Fibroblast of the aortic adventitia (primary cell): Measurements from ENCODE around the gene NUDT1. TPM values are rescaled to one million over a fixed set of nuclear protein-coding genes. Genes with fewer than 3 reads are reported as not detected.

Experiments used
- DNase-seq: peaks from one replicate; pipeline ENCODE4 v3.0.0-alpha.2; 2010; ENCODE audit warnings: low read depth
- H3K4me3 ChIP-seq: 2 replicates; pipeline ENCODE4 v1.5.1; 2011; ENCODE audit warnings: low read depth, mild to moderate bottlenecking, control low read depth, low read length, moderate library complexity
- CTCF ChIP-seq: IDR thresholded peaks from 2 replicates; pipeline ENCODE4 v1.5.1; 2011; ENCODE audit warnings: mild to moderate bottlenecking, low read length, control low read depth, inconsistent platforms; ENCODE audit not compliant: insufficient read depth
- total RNA-seq: library from RNA; depleted of rRNA; stranded (reverse); fragments of >200 nt; gene quantifications from 2 replicates; pipeline ENCODE4 v1.2.3, GENCODE V29; 2012; ENCODE audit warnings: low replicate concordance

NUDT1 gene
- total RNA-seq, 1 donor: 16.3 TPM

DNA sequence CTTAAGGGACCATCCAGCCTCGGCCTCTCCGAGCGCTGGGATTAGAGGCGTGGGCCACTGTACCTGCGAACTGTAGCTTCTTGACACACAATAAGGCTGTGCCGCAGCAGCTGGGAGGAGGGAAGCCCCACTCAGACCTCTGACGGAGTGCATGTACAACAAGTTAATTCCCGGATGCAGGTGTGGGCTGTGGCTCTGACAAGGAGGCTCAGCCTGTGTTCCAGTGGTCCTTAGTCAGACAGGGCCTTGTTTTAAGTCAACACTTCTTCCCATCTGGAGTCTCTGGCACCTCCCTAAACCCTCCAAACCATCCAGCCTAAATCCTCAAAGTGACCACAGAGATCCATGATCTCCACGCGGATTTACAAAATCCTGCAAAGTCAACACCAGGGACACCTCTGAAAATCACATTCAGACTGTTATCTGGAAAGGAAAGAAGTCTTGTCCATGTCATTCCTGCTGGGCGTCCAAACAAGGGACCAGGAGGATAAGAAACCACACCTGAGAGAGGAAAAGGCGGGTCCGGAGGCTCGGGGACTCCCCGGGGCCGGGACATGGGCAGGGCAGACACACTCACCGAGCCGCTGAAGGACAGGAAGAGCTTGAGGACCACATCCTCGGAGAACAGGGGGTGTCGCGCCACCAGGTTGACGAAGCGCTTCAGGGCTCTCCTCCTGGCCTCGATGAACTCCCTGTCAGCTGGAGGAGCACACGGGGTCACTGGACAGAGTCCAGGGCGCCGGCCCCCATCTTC, 29.4 kb downstream of the NUDT1 start:
- no peak overlapping the region for H3K4me3 ChIP-seq
- DNase-seq: no peak

GRCh38 chr7:2272031-2272430, 30.0 kb downstream of the NUDT1 start:
- no peak overlapping the region for H3K4me3 ChIP-seq
- DNase-seq: no peak
- TF ChIP-seq CTCF: no peak

More for the DNA sequence above, 29.4 kb downstream of the NUDT1 start:
- no peak for TF ChIP-seq CTCF

DNA sequence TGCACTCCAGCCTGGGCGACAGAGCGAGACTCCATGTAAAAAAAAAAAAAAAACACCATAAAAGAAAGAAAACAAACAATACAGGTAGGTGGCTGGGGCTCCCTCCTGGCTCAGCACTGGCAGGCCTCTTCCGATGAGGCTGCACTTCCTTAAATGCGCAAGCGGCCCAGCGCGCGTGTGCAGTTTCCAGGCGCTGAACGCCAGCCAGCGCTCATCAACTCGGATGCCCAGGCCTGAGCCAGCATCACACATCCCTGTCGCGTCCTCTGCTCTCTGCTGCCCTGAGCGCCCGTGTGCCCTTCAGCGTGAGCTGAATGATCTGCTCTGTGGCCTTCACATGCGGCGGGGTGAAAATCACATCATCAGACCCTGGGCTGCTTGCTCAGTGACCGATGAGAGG, 31.8 kb downstream of the NUDT1 start:
- no peak for DNase-seq
- TF ChIP-seq CTCF: no peak
- H3K4me3 ChIP-seq: no peak overlapping the region

DNA sequence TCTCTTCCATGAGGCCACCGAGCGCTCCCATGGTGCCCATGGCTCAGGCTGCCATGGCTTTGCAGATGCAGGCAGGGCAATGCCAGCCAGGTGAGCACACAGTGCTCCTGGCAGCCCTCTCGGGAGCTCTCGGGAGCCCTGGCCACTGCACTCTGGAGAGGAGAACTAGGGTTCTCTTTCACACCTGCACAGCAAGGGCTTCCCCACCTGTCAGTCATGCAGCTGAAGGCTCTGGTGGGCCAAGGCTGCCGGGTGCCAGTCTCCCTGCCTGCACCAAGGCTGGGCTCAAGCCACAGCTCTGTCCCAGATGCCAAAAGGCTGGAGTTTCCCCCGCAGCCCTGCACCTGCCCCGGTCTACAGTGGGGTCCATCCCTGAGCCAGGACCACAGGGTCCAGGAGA, 32.6 kb downstream of the NUDT1 start:
- no peak overlapping the region for H3K4me3 ChIP-seq
- no peak for DNase-seq
- TF ChIP-seq CTCF: no peak

- no peak for DNase-seq
- TF ChIP-seq CTCF: no peak
- no peak overlapping the region for H3K4me3 ChIP-seq
These were observed 33.1 kb downstream of the NUDT1 start for GRCh38 chr7:2275101-2275500.

GRCh38 chr7:2276107-2276506, 34.1 kb downstream of the NUDT1 start:
- no peak for TF ChIP-seq CTCF
- H3K4me3 ChIP-seq: no peak overlapping the region
- no peak for DNase-seq

- no peak for TF ChIP-seq CTCF
- no peak for DNase-seq
- H3K4me3 ChIP-seq: no peak overlapping the region
These were observed 36.0 kb downstream of the NUDT1 start for GRCh38 chr7:2278026-2278425.
